Measurements from ENCODE around the gene LMO3.

Gene LMO3

DNA sequence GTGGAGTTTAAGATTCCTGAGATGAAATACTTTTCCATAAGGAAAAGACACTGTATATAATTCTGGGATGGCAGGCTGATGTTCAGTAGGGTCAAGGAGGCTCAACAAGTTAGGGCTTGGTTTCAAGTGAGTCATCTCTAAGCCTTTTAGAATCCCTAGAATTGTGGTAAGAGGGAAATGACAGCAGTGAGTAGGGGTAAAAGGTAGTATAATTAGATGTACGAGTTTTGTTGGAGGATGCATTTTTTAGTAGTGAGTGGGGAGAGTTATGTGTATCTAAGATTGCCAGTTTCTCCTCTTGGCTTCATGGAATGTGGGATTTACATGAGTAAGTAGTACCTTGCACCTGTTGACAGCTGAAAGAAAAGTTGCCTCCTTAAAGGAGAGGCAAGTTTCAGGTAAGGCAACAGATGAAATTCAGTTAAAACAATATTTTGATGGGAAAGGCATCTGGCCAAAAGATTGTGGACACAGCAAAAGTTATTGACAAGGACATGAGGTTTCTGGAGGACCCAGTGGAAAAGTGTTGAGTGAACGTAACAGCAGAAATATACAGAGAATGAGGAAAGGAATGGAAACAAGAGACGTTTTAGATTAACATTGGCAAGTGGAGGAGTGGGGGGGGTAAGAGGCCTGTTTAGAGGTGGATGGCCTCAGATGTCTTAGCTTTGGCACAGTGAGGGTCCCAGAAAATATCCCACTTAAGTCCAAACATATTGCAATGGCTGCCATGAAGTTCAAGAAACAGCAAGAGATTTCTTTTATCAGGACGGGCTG lies 21.8 kb downstream of the LMO3 start:
- no peak for DNase-seq (ENCODE audit: low spot score)
- TF ChIP-seq, protein P1, sequence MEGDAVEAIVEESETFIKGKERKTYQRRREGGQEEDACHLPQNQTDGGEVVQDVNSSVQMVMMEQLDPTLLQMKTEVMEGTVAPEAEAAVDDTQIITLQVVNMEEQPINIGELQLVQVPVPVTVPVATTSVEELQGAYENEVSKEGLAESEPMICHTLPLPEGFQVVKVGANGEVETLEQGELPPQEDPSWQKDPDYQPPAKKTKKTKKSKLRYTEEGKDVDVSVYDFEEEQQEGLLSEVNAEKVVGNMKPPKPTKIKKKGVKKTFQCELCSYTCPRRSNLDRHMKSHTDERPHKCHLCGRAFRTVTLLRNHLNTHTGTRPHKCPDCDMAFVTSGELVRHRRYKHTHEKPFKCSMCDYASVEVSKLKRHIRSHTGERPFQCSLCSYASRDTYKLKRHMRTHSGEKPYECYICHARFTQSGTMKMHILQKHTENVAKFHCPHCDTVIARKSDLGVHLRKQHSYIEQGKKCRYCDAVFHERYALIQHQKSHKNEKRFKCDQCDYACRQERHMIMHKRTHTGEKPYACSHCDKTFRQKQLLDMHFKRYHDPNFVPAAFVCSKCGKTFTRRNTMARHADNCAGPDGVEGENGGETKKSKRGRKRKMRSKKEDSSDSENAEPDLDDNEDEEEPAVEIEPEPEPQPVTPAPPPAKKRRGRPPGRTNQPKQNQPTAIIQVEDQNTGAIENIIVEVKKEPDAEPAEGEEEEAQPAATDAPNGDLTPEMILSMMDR (IDR thresholded peaks at IDR 0.05; ENCODE audit: extremely low read depth, insufficient read depth, missing control alignments), result no peak
- in situ Hi-C loops (cut with MboI; ENCODE audit: low pct_unique_long_range_greater_than_20kb, low sequenced_read_pairs, unreplicated experiment), result no loop called here

DNA sequence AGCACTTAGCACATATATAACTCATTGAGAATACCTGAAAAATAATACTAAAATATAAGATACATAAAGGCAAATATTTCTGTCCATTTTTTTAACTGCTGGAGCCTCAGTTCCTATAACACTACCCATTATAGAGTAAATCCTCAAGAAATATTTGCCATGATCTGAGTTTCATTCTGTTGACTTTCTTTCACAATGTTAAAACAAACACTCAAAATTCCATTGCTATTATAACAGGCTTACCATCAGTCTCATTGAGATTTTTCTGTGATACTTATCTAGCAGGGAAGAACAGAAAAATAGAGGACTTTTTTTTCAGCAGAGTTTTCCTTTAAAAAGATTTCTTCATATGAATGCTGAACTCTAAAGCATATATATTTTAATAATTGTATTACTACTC lies 24.5 kb downstream of the LMO3 start:
- in situ Hi-C loops (cut with MboI; ENCODE audit: low pct_unique_long_range_greater_than_20kb, low sequenced_read_pairs, unreplicated experiment), result no loop called here
- no peak for DNase-seq (ENCODE audit: low spot score)
- TF ChIP-seq, protein P1 (IDR thresholded peaks at IDR 0.05; ENCODE audit: extremely low read depth, insufficient read depth, missing control alignments), result no peak

DNA sequence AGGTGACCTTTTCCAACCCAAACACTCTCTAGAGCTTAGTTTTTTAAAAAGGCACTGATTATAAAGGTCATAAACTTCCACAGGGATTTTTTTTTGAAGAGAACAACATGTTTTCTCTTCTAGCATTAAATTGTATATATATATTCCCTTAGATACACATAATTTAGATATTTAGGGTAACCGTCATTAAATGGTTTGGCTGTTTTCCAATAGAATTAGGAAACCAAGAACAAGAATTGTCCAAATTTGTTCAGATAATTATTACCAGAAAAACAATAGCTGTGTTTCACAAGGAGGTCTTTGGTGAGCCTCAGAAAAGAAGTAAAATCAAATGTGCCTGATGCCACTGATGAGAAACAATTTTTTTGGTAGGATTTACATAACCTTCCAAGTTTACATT lies 26.9 kb downstream of the LMO3 start:
- in situ Hi-C loops (cut with MboI; ENCODE audit: low pct_unique_long_range_greater_than_20kb, low sequenced_read_pairs, unreplicated experiment), result no loop called here
- DNase-seq (ENCODE audit: low spot score), result no peak
- TF ChIP-seq, protein P1 (IDR thresholded peaks at IDR 0.05; ENCODE audit: extremely low read depth, insufficient read depth, missing control alignments), result no peak

DNA sequence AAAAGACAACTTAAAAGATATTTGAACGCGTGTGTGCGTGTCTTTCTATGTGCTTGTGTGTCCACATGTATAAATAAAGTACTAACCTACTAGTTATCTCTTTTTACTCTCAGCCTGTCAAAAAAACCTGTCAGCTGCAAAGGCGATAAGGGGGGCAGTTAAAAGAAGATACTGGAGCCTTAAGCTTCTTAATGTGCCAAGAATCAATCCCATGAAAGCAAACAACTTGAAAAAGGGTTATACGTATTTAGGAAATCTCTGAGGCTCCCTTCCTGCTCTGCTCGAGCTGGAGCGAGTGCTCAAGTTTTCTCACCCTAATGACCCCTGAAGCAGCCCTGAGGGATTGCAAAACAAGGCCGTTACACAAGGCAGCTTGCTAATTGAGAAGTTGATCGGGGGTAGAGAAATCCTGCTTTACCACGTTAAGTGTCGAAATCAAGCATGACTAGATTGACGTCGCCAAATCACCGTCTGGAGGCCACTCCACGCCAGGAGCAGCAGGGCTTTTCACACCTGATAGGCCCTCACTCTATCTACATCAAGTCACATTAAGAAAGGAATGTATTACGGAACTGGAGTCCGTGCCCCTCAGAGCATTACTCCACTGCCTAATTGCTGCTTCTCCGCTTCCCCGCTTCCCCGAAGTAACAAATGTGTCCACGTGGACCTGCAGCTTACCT lies 32.4 kb downstream of the LMO3 start:
- in situ Hi-C loops (cut with MboI; ENCODE audit: low pct_unique_long_range_greater_than_20kb, low sequenced_read_pairs, unreplicated experiment), result no loop called here
- no peak for DNase-seq (ENCODE audit: low spot score)
- TF ChIP-seq, protein P1 (IDR thresholded peaks at IDR 0.05; ENCODE audit: extremely low read depth, insufficient read depth, missing control alignments), result no peak

DNA sequence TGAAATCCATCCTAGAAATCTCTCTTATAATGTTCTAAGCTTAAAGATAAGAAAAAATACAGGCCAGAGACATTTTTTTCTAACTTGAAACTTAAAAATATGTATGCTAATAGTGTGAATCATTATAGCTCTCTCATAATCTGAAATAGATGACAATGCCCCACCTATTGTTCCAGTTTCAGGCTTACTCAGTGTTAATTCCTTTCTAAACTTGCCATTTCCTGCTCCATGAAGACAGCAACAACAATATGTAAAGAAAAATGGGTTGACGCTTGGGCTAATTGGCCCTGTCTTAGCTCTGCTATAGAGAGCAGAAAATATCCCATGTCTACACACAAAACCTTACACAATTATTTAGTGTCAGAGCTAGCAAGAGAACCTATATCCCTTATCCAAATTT lies 37.1 kb downstream of the LMO3 start:
- TF ChIP-seq, protein P1 (IDR thresholded peaks at IDR 0.05; ENCODE audit: extremely low read depth, insufficient read depth, missing control alignments), result no peak

DNA sequence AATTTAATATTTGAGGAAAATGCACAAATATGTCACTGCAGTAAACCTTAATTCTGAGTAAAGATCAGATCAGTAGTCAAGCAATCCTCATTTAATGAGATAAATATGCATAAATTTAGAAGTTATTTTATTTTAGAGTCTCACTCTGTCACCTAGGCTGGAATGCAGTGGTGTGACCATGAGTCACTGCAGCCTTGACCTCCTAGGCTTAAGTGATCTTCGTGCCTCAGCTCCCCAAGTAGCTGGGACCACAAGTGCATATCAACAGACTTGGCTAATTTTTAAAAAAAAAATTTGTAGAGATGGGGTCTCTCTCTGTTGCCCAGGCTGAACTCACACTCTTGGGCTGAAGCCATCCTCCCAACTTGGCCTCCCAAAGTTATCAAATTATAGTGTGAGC lies 41.3 kb downstream of the LMO3 start:
- no peak for DNase-seq (ENCODE audit: low spot score)
- TF ChIP-seq, protein P1 (IDR thresholded peaks at IDR 0.05; ENCODE audit: extremely low read depth, insufficient read depth, missing control alignments), result no peak
- in situ Hi-C loops (cut with MboI; ENCODE audit: low pct_unique_long_range_greater_than_20kb, low sequenced_read_pairs, unreplicated experiment), result no loop called here

More for the DNA sequence above, 37.1 kb downstream of the LMO3 start:
- in situ Hi-C loops (cut with MboI; ENCODE audit: low pct_unique_long_range_greater_than_20kb, low sequenced_read_pairs, unreplicated experiment), result no loop called here
- DNase-seq (ENCODE audit: low spot score), result peak; percentile 7

Data from GM13977 (cell line).